IPS-15b (cell line): ENCODE data around the gene PMEPA1.

Experiments used
- H3K27me3 ChIP-seq: one replicate; pipeline ENCODE4 v1.6.1; 2013; ENCODE audit warnings: low read length; ENCODE audit not compliant: control insufficient read depth, insufficient read depth
- H3K36me3 ChIP-seq: one replicate; pipeline ENCODE4 v1.6.1; 2013; ENCODE audit warnings: low read length; ENCODE audit not compliant: control insufficient read depth, insufficient read depth
- H3K4me1 ChIP-seq: one replicate; pipeline ENCODE4 v1.6.1; 2013; ENCODE audit warnings: mild to moderate bottlenecking, low read length; ENCODE audit not compliant: control insufficient read depth, insufficient read depth
- H3K4me3 ChIP-seq: one replicate; pipeline ENCODE4 v1.5.1; 2013; ENCODE audit warnings: low read depth, low read length
- H3K9ac ChIP-seq: one replicate; pipeline ENCODE4 v1.6.1; 2013; ENCODE audit warnings: low read depth, mild to moderate bottlenecking, low read length
- H3K9me3 ChIP-seq: one replicate; pipeline ENCODE4 v1.6.1; 2013; ENCODE audit warnings: mild to moderate bottlenecking, low read length; ENCODE audit not compliant: control insufficient read depth, insufficient read depth

Gene PMEPA1

GRCh38 chr20:57709823-57710799 is at the start of gene PMEPA1:
PMEPA1 (minus strand) TSS chr20:57710015; CDS start chr20:57709582, 433 bp downstream.
- no peaks in the 10 kb centered on the region for H3K9me3 ChIP-seq
- peaks cover 14% of the 10 kb centered on the region for H3K4me1 ChIP-seq
- H3K27me3 ChIP-seq, result peaks cover 7% of the 10 kb centered on the region
- peak within 1 kb of the TSS; percentile 54 for H3K9ac ChIP-seq
- H3K36me3 ChIP-seq, result no peaks in the 10 kb centered on the region
- H3K4me3 ChIP-seq, result peak within 1 kb of the TSS; percentile 75

GRCh38 chr20:57757767-57758166 is 48.0 kb upstream of the PMEPA1 start:
- no peak overlapping the region for H3K9ac ChIP-seq
- no peaks in the 10 kb centered on the region for H3K9me3 ChIP-seq
- H3K4me1 ChIP-seq, result no peaks in the 10 kb centered on the region
- H3K27me3 ChIP-seq, result no peaks in the 10 kb centered on the region
- H3K36me3 ChIP-seq, result no peaks in the 10 kb centered on the region
- no peak overlapping the region for H3K4me3 ChIP-seq

GRCh38 chr20:57756921-57757320 is 47.1 kb upstream of the PMEPA1 start:
- no peaks in the 10 kb centered on the region for H3K4me1 ChIP-seq
- no peak overlapping the region for H3K9ac ChIP-seq
- H3K4me3 ChIP-seq, result no peak overlapping the region
- H3K36me3 ChIP-seq, result no peaks in the 10 kb centered on the region
- no peaks in the 10 kb centered on the region for H3K27me3 ChIP-seq
- H3K9me3 ChIP-seq, result no peaks in the 10 kb centered on the region

GRCh38 chr20:57756213-57756612 is 46.4 kb upstream of the PMEPA1 start:
- Histone ChIP-seq H3K36me3 (no peaks in the 10 kb centered on the region), H3K9me3 (no peaks in the 10 kb centered on the region), H3K9ac (no peak overlapping the region), H3K27me3 (no peaks in the 10 kb centered on the region), H3K4me3 (no peak overlapping the region), H3K4me1 (no peaks in the 10 kb centered on the region)

GRCh38 chr20:57755609-57756008 is 45.8 kb upstream of the PMEPA1 start:
- no peaks in the 10 kb centered on the region for H3K4me1 ChIP-seq
- no peak overlapping the region for H3K4me3 ChIP-seq
- no peaks in the 10 kb centered on the region for H3K27me3 ChIP-seq
- no peak overlapping the region for H3K9ac ChIP-seq
- no peaks in the 10 kb centered on the region for H3K9me3 ChIP-seq
- H3K36me3 ChIP-seq, result no peaks in the 10 kb centered on the region

GRCh38 chr20:57754190-57754589 is 44.4 kb upstream of the PMEPA1 start:
- Histone ChIP-seq H3K9ac (no peak overlapping the region), H3K4me3 (no peak overlapping the region), H3K4me1 (no peaks in the 10 kb centered on the region), H3K36me3 (no peaks in the 10 kb centered on the region), H3K27me3 (no peaks in the 10 kb centered on the region), H3K9me3 (no peaks in the 10 kb centered on the region)

- Histone ChIP-seq H3K4me3 (no peak overlapping the region), H3K9ac (no peak overlapping the region), H3K4me1 (no peaks in the 10 kb centered on the region), H3K9me3 (no peaks in the 10 kb centered on the region), H3K36me3 (no peaks in the 10 kb centered on the region), H3K27me3 (no peaks in the 10 kb centered on the region)
Observed at GRCh38 chr20:57753332-57754164, 43.7 kb upstream of the PMEPA1 start.

- H3K36me3 ChIP-seq, result no peaks in the 10 kb centered on the region
- H3K4me3 ChIP-seq, result no peak overlapping the region
- no peak overlapping the region for H3K9ac ChIP-seq
- H3K4me1 ChIP-seq, result peaks cover 4% of the 10 kb centered on the region
- no peaks in the 10 kb centered on the region for H3K9me3 ChIP-seq
- H3K27me3 ChIP-seq, result no peaks in the 10 kb centered on the region
Observed at GRCh38 chr20:57751411-57751810, 41.6 kb upstream of the PMEPA1 start.

GRCh38 chr20:57749869-57750268 is 40.1 kb upstream of the PMEPA1 start:
- no peak overlapping the region for H3K9ac ChIP-seq
- no peaks in the 10 kb centered on the region for H3K36me3 ChIP-seq
- no peaks in the 10 kb centered on the region for H3K27me3 ChIP-seq
- no peak overlapping the region for H3K4me3 ChIP-seq
- no peaks in the 10 kb centered on the region for H3K9me3 ChIP-seq
- peaks cover 4% of the 10 kb centered on the region for H3K4me1 ChIP-seq

GRCh38 chr20:57749131-57749690 is 39.4 kb upstream of the PMEPA1 start:
- H3K4me3 ChIP-seq, result no peak overlapping the region
- no peak overlapping the region for H3K9ac ChIP-seq
- H3K4me1 ChIP-seq, result peaks cover 4% of the 10 kb centered on the region
- H3K36me3 ChIP-seq, result no peaks in the 10 kb centered on the region
- no peaks in the 10 kb centered on the region for H3K9me3 ChIP-seq
- H3K27me3 ChIP-seq, result no peaks in the 10 kb centered on the region

GRCh38 chr20:57748601-57749130 is 38.9 kb upstream of the PMEPA1 start:
- Histone ChIP-seq H3K36me3 (no peaks in the 10 kb centered on the region), H3K4me1 (peaks cover 4% of the 10 kb centered on the region), H3K9me3 (no peaks in the 10 kb centered on the region), H3K27me3 (no peaks in the 10 kb centered on the region), H3K9ac (no peak overlapping the region), H3K4me3 (no peak overlapping the region)
